Measurements from ENCODE around the gene TRAF2.

Gene TRAF2

DNA sequence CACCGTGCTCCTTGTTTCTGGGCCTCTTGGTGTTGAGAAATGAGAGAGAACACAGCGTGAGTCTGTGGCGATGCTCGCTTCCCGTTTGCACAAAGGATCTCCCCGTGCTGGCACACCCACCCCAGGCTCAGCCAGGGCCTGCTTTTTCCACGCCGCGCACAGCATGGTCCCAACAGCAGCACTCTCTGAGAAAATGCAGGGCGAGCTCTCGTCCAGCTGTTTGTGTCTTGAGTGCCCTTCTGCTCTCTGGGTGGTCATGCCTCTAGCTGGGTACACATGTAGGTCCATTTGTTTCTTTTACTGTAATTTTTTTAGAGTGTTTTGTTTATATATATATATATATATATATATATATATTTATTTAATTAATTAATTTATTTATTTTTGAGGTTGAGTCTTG lies 31.6 kb downstream of the TRAF2 start:
- no peak for DNase-seq

DNA sequence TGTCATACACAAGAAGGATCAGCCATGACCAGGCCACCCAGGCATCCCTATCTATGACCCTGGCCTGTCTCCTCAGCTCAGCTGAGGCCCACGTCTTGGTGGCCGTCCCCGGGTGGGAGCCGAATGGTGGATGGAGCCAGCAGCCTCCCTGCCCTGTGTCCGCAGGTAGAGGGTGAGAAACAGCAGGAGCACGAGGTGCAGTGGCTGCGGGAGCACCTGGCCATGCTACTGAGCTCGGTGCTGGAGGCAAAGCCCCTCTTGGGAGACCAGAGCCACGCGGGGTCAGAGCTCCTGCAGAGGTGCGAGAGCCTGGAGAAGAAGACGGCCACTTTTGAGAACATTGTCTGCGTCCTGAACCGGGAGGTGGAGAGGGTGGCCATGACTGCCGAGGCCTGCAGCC lies 33.8 kb downstream of the TRAF2 start:
- DNase-seq = no peak

DNA sequence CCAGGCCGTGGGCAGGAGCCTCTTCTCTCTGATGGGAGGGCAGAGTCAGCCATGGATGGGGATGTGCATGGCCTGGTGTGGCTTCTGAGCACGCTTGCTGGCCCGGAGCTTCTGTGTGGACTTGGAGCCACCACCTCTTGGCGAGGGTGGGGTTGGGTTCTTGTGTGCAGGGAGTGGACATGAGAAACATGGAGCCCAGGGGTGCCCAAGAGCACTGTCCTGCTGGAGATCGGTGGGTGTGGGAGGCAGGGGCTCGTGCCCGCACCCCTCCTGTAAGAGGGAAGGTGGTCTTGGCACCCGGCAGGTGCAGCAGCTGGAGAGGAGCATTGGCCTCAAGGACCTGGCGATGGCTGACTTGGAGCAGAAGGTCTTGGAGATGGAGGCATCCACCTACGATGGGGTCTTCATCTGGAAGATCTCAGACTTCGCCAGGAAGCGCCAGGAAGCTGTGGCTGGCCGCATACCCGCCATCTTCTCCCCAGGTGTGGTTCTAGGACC lies 34.5 kb downstream of the TRAF2 start:
- DNase-seq = no peak

DNA sequence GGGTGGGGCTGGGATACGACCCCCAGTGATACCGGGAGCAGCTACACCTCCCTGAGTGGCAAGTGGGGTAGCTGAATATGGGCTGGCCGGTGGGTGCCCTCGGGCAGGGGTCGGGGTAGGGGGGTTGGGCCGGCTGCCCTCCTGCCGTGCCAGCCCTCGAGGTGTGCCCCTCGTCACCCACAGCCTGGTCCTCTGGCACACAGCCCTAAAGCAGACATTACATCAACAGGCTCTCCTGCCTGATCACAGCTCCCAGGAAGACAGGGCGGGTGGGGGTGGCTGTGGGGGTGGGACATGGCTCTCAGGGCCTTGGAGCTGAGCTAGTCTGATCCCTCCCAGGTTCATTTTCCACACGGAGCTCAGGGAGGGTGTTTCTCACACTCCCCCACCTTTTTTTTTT lies 35.0 kb downstream of the TRAF2 start:
- DNase-seq = no peak

DNA sequence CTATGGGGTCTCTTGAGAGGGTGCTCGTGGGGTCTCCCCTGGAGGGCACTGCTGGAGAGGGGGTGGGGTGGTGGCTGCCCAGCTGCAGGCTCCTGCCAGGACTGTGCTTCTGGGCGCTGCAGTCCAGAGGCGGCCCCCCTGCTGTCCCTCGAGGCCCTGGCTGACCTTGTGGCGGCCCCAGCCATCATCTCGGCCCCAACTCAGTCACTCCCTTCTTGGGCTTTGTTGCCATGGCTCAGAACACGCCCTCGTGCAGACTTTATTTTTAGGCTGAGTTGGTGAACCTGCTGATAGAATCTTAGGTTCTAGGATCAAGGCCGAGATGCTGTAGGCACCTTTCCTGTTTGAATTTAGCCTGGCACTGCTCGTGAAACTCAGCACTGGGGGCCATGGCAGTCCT lies 35.4 kb downstream of the TRAF2 start:
- no peak for DNase-seq

DNA sequence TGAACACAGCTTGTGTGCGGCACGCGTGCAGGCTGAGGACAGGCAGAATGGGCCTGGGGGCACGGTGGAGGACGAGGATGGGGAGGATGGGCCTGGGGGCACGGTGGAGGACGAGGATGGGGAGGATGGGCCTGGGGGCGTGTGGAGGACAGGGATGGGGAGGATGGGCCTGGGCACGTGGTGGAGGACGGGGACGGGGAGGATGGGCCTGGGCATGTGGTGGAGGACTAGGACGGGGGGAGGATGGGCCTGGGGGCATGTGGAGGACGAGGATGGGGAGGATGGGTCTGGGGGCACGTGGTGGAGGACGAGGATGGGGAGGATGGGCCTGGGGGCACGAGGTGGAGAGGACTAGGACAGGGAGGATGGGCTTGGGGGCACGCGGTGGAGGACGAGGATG lies 36.2 kb downstream of the TRAF2 start:
- no peak for DNase-seq

DNA sequence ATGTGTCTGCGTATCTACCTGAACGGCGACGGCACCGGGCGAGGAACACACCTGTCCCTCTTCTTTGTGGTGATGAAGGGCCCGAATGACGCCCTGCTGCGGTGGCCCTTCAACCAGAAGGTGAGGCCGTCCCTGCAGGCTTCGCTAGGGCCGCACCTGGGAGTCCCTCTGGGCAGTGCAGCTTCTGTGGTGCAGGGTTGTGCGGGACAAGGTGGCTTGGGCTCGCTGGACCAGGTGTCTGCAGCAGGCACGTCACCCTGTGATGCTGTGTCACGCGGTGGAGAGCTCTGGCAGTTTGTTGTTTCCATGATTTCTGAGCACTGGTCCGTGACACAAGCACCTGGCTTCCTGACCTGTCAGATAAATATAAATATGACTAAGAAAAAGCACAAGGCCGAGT lies 37.6 kb downstream of the TRAF2 start:
- no peak for DNase-seq

DNA sequence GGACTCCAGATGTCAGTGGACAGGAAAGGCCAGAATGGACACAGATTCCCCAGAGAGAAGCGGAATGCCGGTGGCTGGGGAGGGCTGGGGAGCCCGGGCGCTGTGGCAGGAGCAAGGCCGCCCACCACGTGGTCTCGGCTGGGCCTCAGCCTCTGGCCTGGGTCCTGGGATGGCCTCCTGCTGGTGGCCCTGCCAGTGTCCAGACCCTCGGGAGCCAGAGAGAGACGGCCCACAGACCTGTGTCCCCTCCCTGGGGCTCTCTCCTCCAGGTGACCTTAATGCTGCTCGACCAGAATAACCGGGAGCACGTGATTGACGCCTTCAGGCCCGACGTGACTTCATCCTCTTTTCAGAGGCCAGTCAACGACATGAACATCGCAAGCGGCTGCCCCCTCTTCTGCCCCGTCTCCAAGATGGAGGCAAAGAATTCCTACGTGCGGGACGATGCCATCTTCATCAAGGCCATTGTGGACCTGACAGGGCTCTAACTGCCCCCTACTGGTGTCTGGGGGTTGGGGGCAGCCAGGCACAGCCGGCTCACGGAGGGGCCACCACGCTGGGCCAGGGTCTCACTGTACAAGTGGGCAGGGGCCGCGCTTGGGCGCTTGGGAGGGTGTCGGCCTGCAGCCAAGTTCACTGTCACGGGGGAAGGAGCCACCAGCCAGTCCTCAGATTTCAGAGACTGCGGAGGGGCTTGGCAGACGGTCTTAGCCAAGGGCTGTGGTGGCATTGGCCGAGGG lies 39.3 kb downstream of the TRAF2 start:
- no peak for DNase-seq

DNA sequence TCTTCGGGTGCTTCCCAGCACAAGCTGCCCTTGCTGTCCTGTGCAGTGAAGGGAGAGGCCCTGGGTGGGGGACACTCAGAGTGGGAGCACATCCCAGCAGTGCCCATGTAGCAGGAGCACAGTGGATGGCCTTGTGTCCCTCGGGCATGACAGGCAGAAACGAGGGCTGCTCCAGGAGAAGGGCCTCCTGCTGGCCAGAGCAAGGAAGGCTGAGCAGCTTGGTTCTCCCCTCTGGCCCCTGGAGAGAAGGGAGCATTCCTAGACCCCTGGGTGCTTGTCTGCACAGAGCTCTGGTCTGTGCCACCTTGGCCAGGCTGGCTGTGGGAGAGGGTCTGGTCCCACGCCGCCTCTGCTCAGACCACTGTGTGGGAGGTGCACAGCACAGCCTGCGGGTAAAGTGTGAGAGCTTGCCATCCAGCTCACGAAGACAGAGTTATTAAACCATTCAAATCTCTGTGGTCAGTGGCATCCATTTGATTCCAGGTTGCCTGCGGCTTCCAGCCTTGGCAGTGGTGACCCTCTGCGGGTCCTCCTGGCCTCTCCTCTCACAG lies 39.9 kb downstream of the TRAF2 start:
- DNase-seq = no peak

DNA sequence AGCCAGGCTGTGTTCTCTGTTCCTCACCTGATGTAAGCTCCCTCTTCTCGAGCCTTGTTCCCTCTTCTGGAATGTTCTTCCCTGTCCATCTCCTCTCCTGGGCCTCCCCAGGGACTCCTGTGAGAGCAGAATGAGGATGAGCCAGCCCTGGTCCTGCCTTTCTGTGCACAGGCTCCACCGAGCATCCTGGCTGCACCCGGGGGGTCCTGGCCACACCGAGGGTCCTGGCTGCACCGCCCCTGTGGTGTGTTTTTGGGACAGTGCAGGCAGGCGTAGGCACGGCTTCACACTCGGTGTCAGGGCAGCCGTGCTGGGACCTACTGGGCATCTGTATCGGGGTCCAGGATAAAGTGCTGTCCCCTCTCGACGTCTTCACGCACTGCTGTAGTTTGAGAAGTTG lies 40.4 kb downstream of the TRAF2 start:
- DNase-seq = no peak

DNA sequence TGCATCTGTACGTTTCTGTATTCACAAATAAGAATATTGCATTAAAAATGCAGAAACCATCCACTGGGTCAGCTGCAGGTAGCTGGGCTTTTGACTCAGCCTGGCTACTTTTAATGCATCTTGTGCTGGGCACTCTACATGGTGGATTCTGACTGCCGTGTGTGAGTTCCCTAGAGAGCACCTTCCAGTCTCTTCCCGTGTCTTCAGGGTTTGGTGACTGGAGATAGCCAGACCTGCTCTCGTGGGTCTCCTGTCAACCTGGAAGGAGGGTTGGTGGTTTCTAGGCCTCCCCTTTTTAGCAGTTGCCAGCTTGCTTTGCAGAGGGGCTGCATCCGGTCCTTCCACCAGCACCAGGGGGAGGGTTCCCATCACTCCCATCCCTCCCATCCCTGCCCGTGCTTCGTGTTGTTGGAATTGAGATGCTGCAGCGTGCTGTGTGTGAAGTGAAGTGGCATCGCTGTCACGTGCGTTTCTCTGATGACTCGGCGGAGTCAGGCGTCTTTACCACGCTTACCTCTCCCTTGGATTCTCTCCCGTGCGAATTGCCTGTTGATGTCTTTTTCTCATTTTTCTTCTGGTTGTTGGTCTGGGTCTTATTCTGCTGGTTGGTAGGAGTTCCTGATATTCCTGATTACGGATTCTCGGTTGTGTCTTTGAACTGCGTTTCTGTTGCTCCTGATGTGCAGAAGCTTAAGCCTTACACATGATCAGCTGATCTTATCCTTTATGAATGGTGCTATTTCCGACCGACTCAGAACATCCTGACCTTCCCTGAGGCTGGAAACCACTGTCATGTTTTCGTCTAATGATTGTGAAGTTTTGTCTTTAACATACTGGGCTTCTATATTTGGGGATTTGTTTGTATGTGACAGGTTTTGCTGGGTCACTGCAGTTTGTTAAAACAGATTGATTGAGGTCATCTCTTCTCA lies 41.3 kb downstream of the TRAF2 start:
- DNase-seq = no peak

DNA sequence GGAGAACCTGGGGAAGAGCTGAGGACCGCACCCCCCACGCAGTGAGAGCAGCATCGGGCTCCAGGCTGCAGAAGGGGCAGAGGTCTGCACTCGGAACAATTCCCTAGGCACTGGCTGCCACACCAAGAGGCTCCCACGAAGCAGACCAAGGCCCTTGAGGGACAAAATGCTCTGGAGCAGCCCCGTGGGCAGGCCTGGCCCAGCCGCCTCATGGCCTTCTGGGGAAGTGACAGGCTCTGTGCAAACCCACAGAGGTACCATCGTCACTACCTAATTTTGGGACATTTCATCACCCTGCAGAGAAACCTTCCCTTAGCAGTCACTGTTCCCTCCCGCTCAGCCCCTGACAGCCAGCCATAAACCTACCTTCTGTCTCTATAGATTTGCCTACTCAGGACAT lies 42.3 kb downstream of the TRAF2 start:
- DNase-seq = no peak

DNA sequence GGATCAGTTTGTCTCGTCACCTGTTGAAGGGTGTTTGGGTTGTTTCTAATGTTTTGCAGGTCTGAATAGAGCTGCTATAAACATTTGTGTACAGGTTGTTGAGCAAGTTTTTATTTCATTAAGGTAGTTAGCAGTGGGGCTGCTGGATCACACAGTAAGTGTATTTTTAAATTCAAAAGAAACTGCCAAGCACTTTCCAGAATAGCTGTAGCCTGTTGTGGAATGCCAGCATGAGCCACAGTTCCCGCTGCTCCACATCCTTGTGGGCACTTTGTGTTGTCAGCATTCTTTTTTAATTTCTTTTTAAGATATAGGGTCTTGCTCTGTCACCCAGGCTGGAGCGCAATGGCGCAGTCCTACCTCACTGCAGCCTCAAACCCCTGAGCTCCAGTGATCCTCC lies 43.7 kb downstream of the TRAF2 start:
- DNase-seq = no peak

DNA sequence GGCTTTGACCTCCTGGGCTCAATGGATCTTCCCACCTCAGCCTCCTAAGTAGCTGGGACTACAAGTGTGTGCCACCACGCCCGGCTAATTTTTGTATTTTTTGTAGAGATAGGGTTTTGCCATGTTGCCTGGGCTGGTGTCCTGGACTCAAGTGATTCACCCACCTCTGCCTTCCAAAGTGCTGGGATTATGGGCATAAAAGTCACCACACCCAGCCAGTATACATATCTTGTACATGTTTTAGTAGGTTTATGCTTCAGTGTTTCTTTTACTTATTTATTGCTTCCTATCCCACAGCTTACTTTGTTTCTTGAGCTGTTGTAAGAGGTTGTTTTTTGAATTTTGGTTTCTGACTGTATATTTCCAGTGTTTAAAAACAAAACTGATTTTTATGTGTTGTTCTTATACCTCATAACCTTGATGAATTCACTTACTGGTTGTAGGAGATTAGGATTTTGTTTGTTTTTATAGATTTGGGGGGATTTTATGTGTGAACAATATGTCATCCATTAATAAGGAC lies 45.4 kb downstream of the TRAF2 start:
- DNase-seq = no peak

DNA sequence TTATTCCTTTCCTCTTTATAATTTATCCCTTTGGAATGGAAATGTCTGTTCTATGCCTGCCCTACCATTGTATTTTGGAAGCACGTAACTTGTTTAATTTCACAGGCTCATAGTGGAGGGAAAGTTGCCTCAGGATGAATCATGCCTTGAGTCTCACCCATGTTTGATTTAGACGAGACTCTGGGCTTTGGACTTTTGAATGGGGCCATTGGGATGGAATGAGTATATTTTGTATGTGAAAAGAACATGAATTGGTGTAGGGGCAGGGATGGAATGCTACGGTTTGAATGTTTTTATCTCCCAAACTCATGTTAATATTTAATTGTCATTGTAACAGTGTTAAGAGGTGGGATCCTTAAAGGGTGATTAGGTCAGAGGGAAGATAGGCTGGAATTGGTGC lies 48.0 kb downstream of the TRAF2 start:
- no peak for DNase-seq

DNA sequence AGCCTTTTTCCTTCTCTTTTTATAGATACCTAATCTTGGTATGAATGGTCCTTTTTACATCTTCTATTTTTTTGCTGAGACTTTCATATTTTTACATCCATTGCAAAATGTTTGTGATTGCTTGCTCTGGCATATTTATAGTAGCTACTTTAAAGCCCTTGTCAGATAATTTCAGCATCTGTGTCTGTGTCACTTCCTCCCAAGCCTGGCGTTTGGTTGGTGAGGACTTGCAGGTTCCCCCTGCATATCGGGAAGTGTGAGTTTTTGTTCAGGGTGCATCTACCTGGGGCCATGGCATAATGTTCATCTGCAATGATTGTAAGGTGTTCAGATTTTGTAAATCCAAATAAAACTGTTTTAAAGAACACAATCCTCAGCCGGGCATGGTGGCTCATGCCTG lies 49.3 kb downstream of the TRAF2 start:
- DNase-seq = no peak

DNA sequence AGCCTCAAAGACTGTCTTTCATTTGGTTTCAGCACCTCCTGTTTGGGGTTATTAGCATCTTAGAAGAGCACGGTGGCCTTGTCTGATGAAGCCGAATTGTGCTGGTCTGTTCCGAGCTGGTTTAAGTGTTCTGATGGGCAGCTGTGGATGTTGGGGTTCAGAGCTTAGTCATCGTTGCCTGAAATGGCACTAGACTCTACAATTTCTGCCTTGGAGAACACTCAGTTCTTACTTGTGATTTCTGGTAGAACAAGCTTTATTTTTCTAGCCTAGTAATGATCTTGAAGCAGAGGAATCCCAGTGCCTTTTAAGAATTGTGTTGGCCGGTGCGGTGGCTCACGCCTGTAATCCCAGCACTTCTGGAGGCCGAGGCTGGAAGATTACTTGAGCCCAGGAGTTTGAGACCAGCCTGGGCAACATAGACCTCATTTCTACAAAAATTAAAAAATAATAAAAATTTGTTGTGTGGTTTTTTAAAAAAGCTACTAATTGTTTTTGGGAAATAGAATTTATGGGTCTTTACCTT lies 50.4 kb downstream of the TRAF2 start:
- DNase-seq = no peak

DNA sequence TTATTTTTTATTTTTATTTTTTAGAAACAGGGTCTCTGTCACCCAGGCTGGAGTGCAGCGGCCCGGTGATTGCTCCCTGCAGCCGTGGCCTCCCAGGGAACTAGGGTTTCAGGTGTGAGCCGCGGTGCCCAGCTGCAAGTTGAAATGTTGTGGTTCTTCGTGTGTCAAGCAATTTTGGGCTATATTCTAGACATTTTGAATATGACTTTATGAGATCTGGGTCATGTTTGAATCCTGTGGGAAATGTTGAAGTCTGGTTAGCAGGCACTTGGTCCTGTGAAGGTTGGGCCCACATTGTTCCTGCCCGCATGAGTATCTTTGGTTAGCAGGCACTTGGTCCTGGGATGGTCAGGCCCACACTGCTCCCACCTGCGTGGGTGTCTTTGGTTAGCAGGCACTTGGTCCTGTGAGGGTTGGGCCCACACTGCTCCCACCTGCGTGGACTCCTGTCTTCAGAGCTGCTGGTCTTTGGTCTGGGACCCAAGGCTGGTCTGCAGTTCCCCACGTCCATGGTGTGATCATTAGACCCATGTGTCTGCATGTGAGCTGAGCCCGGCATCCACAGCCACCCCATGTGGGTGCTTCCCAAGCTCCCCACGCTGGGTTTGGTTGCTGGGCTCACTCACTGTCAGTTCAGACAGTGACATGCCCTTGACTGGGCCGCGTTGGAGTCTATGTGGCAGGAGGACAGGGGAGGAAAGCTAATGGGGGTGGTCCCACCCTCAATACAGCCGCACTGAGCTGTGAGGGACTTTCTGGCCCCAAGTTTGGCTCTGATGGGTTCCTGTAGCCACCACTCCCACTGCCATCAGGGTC lies 51.1 kb downstream of the TRAF2 start:
- DNase-seq = no peak

DNA sequence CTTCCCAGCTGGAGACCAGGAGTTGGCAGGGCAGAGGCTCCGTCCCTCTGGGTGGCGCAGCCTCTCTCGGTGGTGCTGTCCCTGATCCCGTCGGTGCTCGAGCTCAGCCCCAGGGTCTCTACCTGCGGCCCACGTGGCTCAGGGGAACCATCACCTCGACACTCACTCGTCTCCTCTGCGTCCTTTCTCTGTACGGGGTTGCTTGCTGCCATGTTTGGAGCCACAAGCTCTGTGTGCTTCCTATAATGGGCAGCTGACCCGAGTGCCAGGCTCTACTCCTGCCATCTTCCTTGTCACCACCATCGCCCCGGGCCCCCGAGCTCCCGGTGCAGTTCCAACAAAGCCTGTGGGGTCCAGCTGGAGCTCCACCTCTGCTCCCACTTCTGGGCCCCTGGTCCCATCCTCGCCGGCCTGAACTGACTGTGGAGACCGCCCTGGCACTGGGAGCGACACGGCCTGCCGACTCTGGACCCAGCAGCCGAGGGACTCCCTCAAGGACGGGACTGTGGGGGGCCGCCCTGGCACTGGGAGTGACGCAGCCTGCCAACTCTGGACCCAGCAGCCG lies 53.2 kb downstream of the TRAF2 start:
- no peak for DNase-seq

DNA sequence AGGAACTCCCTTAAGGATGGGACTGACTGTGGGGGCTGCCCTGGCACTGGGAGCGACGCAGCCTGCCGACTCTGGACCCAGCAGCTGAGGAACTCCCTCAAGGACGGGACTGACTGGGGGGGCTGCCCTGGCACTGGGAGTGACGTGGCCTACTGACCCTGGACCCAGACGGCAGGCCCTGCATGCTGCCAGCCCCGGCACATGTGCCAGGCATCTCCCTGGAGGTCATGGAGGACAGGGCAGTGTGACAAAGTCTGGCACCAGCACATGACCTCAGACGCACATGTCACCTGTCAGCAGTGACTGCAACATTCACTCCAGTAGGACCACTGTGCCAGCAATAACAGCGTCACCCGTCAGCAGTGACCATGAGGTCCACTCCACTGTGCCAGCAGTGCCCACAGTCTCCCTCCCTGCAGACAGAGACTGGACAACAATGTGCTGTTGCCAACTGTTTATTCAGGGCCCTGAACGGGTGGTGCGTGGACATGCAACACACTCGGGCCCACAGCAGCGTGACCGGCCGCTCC lies 53.7 kb downstream of the TRAF2 start:
- no peak for DNase-seq

DNA sequence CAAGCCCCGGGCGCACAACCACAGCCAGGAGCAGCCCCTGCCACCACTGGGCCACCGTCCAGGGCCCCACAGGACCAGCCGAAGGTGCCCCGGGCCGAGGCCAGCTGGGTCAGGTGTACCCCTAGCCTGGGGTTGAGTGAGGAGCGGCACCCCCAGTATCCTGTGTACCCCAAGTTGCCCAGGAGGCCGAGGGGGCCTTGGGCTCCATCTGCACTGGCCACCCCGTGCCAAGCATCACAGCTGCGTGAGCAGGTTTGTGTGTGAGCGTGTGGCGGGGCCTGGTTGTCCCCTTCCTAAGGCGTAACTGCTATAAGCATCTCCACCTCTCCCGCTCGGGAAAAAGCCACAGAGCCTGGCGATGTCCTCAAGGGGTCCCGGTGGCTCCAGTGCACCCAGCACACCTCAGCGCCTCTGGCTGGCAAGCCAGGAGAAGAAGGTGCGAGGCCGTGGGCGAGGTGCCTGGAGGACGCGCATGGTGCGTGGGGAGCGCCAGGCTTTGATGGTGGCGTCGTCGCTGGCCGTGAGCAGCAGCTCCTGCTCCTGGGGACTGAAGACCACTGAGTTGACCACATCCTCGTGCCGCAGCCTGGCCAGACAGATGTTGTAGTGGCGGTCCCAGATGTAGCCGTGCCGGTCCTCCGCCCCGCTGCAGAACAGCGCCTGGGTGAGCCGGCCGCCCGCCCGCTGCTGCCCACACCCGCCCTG lies 54.4 kb downstream of the TRAF2 start:
- DNase-seq = no peak
